Caco-2 (cell line): ENCODE results near the gene EFHD1. TPM values are rescaled to one million over a fixed set of nuclear protein-coding genes. Genes with fewer than 3 reads are reported as not detected.

ENCODE experiments used
- BruUV-seq: library from RNA; stranded (reverse); fragments of 400-500 nt; replicated peaks from 2 replicates; lab custom pipeline; 2021; lab: Mats Ljungman, UMichigan
- CTCF ChIA-PET: fragments of 300-600 bp; sonication (Branson Sonifier 250); formaldehyde crosslinking; loops from one replicate; lab custom pipeline; 2022; ENCODE audit warnings: antibody characterized with exemption; lab: Charles Lee
- POLR2A ChIA-PET: fragments of 300-600 bp; sonication (Branson Sonifier 250); formaldehyde crosslinking; loops from one replicate; lab custom pipeline; 2022; ENCODE audit warnings: antibody characterized with exemption; lab: Charles Lee
- DNase-seq, 2 experiments: peaks; one replicate each; pipeline versions ENCODE4 v3.0.0 to v3.0.0-alpha.2; 2020 to 2022
- H3K27me3 ChIP-seq: replicated peaks from 2 replicates; pipeline ENCODE4 v1.6.0; 2011; ENCODE audit warnings: low read length; ENCODE audit not compliant: control insufficient read depth, insufficient read depth
- H3K36me3 ChIP-seq: 2 replicates; pipeline ENCODE4 v1.5.1; 2011; ENCODE audit warnings: low read length; ENCODE audit not compliant: control insufficient read depth, insufficient read depth
- H3K4me1 ChIP-seq: fragments of 250-450 bp; sonication (Bioruptor Pico); 2 replicates; pipeline ENCODE4 v1.5.1; 2020; ENCODE audit warnings: mild to moderate bottlenecking
- H3K4me3 ChIP-seq: 2 replicates; pipeline ENCODE4 v1.5.1; 2011; ENCODE audit warnings: low read depth, mild to moderate bottlenecking, control low read depth, low read length
- H3K9me3 ChIP-seq: fragments of 250-450 bp; sonication (Bioruptor Pico); 2 replicates; pipeline ENCODE4 v1.5.1; 2020; ENCODE audit warnings: mild to moderate bottlenecking, moderate library complexity
- H3K27ac Mint-ChIP-seq: one replicate; pipeline ENCODE4 v1.8.0; 2022; ENCODE audit warnings: mixed read lengths; ENCODE audit not compliant: unreplicated experiment
- H3K27me3 Mint-ChIP-seq: one replicate; pipeline ENCODE4 v1.8.0; 2022; ENCODE audit warnings: mixed read lengths; ENCODE audit not compliant: insufficient read depth, unreplicated experiment
- H3K36me3 Mint-ChIP-seq: one replicate; pipeline ENCODE4 v1.8.0; 2022; ENCODE audit warnings: mild to moderate bottlenecking, mixed read lengths; ENCODE audit not compliant: insufficient read depth, unreplicated experiment
- H3K4me1 Mint-ChIP-seq: one replicate; pipeline ENCODE4 v1.8.0; 2022; ENCODE audit warnings: low read depth, mixed read lengths; ENCODE audit not compliant: unreplicated experiment
- H3K4me3 Mint-ChIP-seq: one replicate; pipeline ENCODE4 v1.8.0; 2022; ENCODE audit warnings: mild to moderate bottlenecking, moderate library complexity, mixed read lengths; ENCODE audit not compliant: unreplicated experiment
- H3K9me3 Mint-ChIP-seq: one replicate; pipeline ENCODE4 v1.8.0; 2022; ENCODE audit warnings: mixed read lengths; ENCODE audit not compliant: unreplicated experiment
- CTCF ChIP-seq, 2 experiments: fragments of 200-600 bp in 1 of 2; IDR thresholded peaks; 1 replicate in 1 of 2; 2 replicates in 1 of 2; pipeline versions ENCODE4 v1.5.1 to v1.8.0; 2011 to 2022; ENCODE audit warnings: antibody characterized with exemption in 1 of 2, control low read depth in 1 of 2, inconsistent platforms in 1 of 2, low read depth in 1 of 2, low read length in 1 of 2, mild to moderate bottlenecking in 1 of 2, moderate library complexity in 1 of 2; ENCODE audit not compliant: insufficient read depth in 1 of 2, severe bottlenecking in 1 of 2, unreplicated experiment in 1 of 2
- intact Hi-C: fragments of 100-400 bp; cut with micrococcal nuclease; formaldehyde crosslinking; loops from one replicate; pipeline ENCODE4 v1.10.0; 2022; ENCODE audit not compliant: unreplicated experiment
- total RNA-seq: library from RNA; stranded (reverse); gene quantifications from 2 replicates; pipeline ENCODE4 v1.2.3, GENCODE V29; 2022

EFHD1 gene
- total RNA-seq, 1 experiment from 2014 or later, result 4.2 TPM

- Mint-ChIP-seq H3K36me3 (peaks cover 54% of the 10 kb centered on the region), H3K4me1 (no peaks in the 10 kb centered on the region), H3K4me3 (no peak overlapping the region), H3K27ac (no peak overlapping the region), H3K9me3 (no peaks in the 10 kb centered on the region), H3K27me3 (no peaks in the 10 kb centered on the region)
- intact Hi-C loops, result no loop called here
- no peaks in the 10 kb centered on the region for H3K4me1 ChIP-seq
- H3K4me3 ChIP-seq, result no peak overlapping the region
- no peaks in the 10 kb centered on the region for H3K9me3 ChIP-seq
- H3K27me3 ChIP-seq, result no peaks in the 10 kb centered on the region
- no peak for TF ChIP-seq CTCF (IDR thresholded peaks at IDR 0.05; ENCODE audit: insufficient read depth in 1 of 2, low read depth in 1 of 2, low read length in 1 of 2, severe bottlenecking in 1 of 2, unreplicated experiment in 1 of 2)
- CTCF ChIA-PET, result no interaction called here
- H3K36me3 ChIP-seq, result no peaks in the 10 kb centered on the region
- POLR2A ChIA-PET, result no interaction called here
- no TSS peak for BruUV-seq
- DNase-seq, result no peak
Measured at GRCh38 chr2:232723027-232723426, 89.6 kb downstream of the EFHD1 start.

GRCh38 chr2:232728785-232729184 is 95.4 kb downstream of the EFHD1 start:
- Histone ChIP-seq H3K9me3 (no peaks in the 10 kb centered on the region), H3K4me1 (no peaks in the 10 kb centered on the region), H3K27me3 (no peaks in the 10 kb centered on the region), H3K4me3 (no peak overlapping the region), H3K36me3 (no peaks in the 10 kb centered on the region)
- ChIA-PET CTCF (no interaction called here), POLR2A (no interaction called here)
- H3K27ac Mint-ChIP-seq, result no peak overlapping the region
- no peak for DNase-seq
- no peak for TF ChIP-seq CTCF (IDR thresholded peaks at IDR 0.05; ENCODE audit: insufficient read depth in 1 of 2, low read depth in 1 of 2, low read length in 1 of 2, severe bottlenecking in 1 of 2, unreplicated experiment in 1 of 2)
- H3K9me3 Mint-ChIP-seq, result no peaks in the 10 kb centered on the region
- no peaks in the 10 kb centered on the region for H3K4me1 Mint-ChIP-seq
- BruUV-seq, result no TSS peak
- intact Hi-C loops, result no loop called here
- no peak overlapping the region for H3K4me3 Mint-ChIP-seq
- peaks cover 42% of the 10 kb centered on the region for H3K36me3 Mint-ChIP-seq
- no peaks in the 10 kb centered on the region for H3K27me3 Mint-ChIP-seq

GRCh38 chr2:232731470-232731869 is 98.1 kb downstream of the EFHD1 start:
- H3K4me1 Mint-ChIP-seq, result no peaks in the 10 kb centered on the region
- Histone ChIP-seq H3K4me1 (no peaks in the 10 kb centered on the region), H3K36me3 (no peaks in the 10 kb centered on the region), H3K4me3 (no peak overlapping the region), H3K27me3 (no peaks in the 10 kb centered on the region), H3K9me3 (no peaks in the 10 kb centered on the region)
- no peak overlapping the region for H3K27ac Mint-ChIP-seq
- intact Hi-C loops, result no loop called here
- no peak for DNase-seq
- peaks cover 21% of the 10 kb centered on the region for H3K36me3 Mint-ChIP-seq
- H3K4me3 Mint-ChIP-seq, result no peak overlapping the region
- ChIA-PET POLR2A (interaction anchor here (0.8 kb wide), 1 partner anchor 1065 kb away, joined by 8 read pairs; no protein-coding TSS in a partner anchor), CTCF (interaction anchor here (0.7 kb wide), 1 partner anchor 40 kb away, joined by 4 read pairs; no protein-coding TSS in a partner anchor)
- H3K9me3 Mint-ChIP-seq, result no peaks in the 10 kb centered on the region
- TF ChIP-seq CTCF (IDR thresholded peaks at IDR 0.05; ENCODE audit: insufficient read depth in 1 of 2, low read depth in 1 of 2, low read length in 1 of 2, severe bottlenecking in 1 of 2, unreplicated experiment in 1 of 2), result no peak
- no peaks in the 10 kb centered on the region for H3K27me3 Mint-ChIP-seq
- BruUV-seq, result no TSS peak

Other genes starting within 250 kb of the EFHD1 start
- 1.9 and 2.5 TPM in 2 replicates for gene ALPG, start 226.8 kb upstream of the EFHD1 start, total RNA-seq
- gene ALPI, start 177.5 kb upstream of the EFHD1 start, total RNA-seq, result 4.4 and 5.3 TPM in 2 replicates
- gene ECEL1, start 145.8 kb upstream of the EFHD1 start, total RNA-seq, result 6.4 and 8.9 TPM in 2 replicates
- not detected in 2 replicates for gene PRSS56, start 113.2 kb upstream of the EFHD1 start, total RNA-seq
- gene CHRND, start 107.4 kb upstream of the EFHD1 start, total RNA-seq, result not detected in 2 replicates
- not detected in 2 replicates for gene CHRNG, start 93.9 kb upstream of the EFHD1 start, total RNA-seq
- gene TIGD1, start 83.0 kb upstream of the EFHD1 start, total RNA-seq, result 4.4 TPM in 2 replicates
- 50.8 and 57.2 TPM in 2 replicates for gene EIF4E2, start 82.9 kb upstream of the EFHD1 start, total RNA-seq
- gene GIGYF2, start 63.7 kb downstream of the EFHD1 start, total RNA-seq, result 39.0 and 40.4 TPM in 2 replicates
- gene KCNJ13, start 143.0 kb downstream of the EFHD1 start, total RNA-seq, result 0.23 and 0.59 TPM in 2 replicates
- gene SNORC, start 236.7 kb downstream of the EFHD1 start, total RNA-seq, result 4.3 and 4.8 TPM in 2 replicates